HG03469 (cell line): Measurements from ENCODE around the gene GLS.
"Not testable (repeated sequence)": the region's sequence is repeated elsewhere in the genome, so short reads cannot be mapped to it uniquely, and the experiment has no call there.

Experiments
- ATAC-seq: cut with Tn5 transposase; IDR thresholded peaks from one replicate; pipeline ENCODE4 v1.9.1; 2021; ENCODE audit warnings: mild to moderate bottlenecking, moderate library complexity, moderate number of reproducible peaks; ENCODE audit not compliant: unreplicated experiment

Gene GLS

DNA sequence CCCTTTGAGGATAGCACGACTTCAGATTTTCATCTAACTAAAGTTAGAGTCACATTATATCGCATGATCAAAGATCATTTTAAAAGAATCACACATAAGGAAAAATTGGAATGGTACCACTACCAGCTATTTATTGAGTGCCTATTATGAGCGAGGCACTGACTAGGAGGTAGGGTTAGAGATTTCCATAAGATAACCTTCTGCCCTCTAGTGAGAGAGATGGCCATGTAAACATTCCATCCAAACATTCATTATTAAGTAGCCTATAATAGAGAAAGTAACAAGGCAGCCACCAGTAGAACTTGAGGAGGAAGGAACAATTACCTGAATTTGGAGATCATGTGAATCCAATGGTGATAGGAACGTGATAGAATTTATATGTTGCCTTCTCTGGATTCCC, 25.4 kb upstream of the GLS start:
- no peak for ATAC-seq

GRCh38 chr2:190856985-190857384, 23.6 kb upstream of the GLS start:
- ATAC-seq: no peak

DNA sequence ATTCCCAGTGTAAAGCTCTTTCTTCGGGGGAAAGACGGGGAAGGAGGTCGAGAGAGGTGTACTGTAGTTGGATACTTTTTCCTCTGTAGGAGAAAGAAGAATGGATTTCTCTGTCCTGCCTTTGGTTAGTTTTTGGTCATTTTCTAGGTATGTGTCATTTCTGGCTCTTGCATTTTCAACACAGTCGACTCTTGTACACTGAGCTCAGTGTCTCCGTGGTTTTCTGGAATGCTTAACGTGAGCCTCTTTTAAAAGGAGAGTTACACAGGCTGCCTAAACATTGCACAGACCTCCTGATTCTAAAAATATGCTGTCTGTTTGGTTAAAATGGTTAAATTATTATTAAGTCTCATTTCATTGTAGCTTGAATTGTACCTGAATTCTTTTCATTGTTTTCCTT, 21.8 kb upstream of the GLS start:
- no peak for ATAC-seq

DNA sequence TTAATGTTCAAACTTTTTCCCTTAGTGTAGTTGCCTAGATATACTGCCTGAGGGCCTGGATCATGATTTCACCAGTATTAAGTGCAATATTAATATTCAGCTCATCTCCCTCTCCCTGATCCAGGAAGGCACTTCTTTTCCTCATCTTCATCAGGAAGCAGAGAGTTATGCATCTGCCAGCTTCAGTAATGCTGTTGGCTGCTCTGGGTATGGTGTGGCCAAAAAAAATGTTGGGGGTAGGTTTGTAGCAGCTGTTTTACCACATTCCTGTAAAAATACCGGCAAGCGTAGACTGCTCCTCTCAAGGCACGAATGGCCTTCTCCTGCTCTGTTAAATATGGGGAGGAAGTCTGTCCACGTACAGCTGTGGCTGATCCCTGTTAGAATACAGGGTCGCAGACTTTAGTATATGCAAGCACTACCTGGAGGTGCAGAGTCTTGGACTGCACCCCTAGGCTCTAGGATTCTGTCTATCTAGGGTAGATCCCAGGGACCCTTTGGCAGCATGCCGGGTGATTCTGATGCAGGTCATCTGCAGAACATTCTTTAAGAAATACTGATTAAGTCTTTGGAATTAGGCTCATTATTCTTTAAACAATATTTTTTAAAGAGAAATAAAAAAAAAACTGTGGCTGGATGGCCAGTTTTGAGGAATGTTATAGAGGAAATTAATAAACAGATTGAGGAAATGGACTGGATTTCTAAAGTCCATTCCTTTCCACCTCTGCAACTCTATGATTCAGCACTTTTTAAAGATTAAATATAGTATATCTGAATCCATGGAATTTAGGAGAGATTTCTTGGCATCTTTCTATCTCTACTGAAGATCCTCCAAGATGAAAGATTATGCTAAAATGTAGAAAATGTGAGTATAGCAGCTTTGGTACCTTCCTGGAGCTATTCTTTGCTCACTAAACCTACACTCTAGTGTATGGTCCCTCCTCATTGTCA, 21.0 kb upstream of the GLS start:
- ATAC-seq: no peak

DNA sequence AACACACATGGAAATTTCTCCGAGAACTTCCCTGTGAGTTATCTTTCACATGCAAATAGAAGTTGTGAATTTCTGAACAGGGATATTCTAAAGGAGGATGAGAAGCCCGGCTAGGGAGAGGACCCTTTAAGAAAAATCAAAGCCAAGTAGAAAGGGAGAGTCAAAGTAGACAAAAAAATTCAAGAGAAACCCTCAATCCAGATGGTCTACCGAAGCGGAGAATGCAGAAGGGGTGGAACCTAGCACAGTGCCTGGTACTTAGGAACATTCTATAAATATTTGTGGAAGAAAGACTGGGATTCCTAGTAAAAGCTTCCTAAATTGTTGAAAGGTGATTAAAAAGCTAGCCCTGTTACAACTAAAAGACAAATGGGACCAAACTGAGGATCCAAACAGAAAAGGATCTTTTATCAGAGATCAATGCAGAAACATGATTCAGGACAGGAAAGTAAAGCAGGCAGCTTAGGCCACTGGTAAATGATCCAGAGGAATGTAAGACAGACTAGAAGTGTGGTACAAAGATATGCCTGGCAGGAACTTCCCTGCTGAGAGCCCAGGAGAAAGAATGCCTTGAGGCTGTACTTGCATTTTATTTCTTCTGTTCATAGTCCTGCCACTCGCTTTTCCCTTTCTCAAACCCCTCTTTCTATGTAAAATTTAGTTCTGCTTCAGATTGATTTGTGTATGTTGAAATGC, 19.5 kb upstream of the GLS start:
- ATAC-seq: no peak

DNA sequence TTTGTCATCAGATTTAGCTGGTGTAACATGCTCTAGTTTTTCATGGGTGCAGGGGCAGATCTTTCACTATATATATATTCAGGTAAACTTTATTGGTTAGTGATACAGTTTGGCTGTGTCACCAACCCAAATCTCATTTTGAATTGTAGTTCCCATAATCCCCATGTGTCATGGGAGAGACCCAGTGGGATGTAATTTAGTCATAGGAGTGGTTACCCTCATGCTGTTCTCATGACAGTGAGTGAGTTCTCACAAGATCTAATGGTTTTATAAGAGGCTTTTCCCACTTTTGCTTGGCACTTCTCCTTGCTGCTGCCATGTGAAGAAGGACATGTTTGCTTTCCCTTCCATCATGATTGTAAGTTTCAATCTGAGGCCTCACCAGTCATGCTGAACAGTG, 18.5 kb upstream of the GLS start:
- not testable (repeated sequence) for ATAC-seq

- no peak for ATAC-seq
Measured at GRCh38 chr2:190862571-190862991, 18.0 kb upstream of the GLS start.

DNA sequence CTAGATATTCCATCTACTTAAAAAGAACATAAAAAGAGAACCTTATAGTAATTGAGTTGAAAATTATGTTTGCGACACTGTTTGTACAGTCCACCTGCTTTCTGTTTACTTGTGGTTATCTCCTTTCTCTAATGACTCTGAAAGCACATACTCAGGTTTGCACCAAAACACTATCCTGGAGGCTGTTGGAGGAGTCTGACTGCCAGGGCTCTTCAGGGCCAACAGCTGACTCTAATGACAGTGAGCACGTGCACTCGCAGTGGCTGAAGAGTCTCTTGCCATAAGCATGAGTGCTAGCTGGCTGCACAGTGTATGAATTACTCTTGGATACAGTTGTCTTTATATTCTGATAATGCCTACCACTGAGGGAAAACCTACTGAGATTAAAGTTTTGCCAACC, 16.7 kb upstream of the GLS start:
- ATAC-seq: no peak

GRCh38 chr2:190864375-190864774, 16.2 kb upstream of the GLS start:
- ATAC-seq: no peak

DNA sequence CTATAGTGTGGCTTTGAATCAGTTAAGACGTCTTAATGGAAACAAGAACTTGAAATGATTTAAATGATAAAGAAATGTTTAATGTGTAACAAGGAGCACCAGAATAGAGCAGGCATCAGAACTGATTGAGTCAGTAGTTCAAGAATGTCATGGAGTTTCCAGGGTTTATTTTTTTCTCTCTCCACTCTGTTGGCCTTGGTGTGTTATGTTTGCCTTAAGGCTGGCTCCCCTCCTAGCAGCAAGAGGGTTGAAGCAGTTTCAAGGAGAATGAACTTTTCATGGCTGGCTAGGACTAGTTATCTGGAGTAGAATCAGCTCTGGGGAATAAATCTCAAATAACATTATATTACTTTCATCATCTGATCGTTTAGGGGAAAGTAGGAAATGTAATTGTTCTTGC, 13.4 kb upstream of the GLS start:
- ATAC-seq: no peak

DNA sequence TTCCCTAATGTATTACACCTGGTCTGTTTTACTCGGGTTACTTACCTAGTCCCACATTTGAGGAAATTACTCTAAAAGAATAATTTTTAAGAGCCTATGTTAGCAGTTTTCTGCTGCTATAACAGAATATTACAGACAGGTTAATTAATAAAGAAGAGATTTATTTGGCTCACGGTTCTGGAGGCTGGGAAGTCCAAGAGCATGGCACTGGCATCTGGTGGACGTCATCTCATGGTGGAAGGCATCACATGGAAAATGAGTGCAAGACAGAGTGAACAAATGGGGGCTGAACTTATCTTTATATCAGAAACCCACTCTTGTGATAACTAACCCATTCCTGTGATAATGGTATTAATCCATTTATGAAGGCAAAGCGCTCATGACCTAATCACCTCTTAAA, 12.8 kb upstream of the GLS start:
- ATAC-seq: no peak

GRCh38 chr2:190869721-190870120, 10.9 kb upstream of the GLS start:
- no peak for ATAC-seq

- ATAC-seq: not testable (repeated sequence)
Measured at GRCh38 chr2:190873451-190873850, 7.2 kb upstream of the GLS start.

- no peak for ATAC-seq
Measured at GRCh38 chr2:190875891-190876290, 4.7 kb upstream of the GLS start.

DNA sequence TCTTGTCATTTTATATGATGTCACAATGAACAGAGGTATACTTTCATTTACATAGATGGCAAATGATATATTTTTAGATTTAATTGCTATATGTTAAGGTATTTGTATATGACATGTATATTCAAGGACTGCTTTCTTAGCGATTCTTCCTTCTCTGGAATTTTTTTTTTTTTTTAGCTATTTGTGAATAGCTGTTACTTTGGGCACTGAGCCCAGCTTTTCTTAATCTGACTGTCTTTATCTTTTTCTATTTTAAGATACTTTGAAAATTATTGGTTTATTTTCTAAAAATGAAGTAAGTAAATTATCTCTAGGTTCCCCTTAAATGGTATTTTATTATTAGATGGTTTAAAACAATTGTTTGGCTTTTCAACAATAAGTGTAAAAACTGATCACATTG, 4.0 kb upstream of the GLS start:
- no peak for ATAC-seq

DNA sequence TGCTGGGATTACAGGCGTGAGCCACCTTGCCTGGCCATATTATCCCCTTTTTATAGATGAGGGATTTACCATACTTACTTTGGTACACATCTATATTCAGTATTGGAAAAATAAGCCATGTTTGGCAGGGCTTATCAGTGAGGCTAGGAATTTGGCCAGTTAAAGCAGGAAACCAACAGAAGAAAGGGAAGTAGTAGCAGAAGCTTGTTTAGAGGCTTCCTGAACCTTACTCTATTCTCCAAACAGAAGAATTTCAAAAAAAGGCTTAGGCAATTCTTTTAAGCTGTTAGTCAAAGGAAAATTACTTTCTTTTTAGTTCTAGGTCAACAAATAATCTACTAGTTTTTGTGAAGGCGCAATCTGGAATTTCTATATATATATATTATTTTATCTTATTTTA, 3.2 kb upstream of the GLS start:
- no peak for ATAC-seq

GRCh38 chr2:190879474-190880377, 895 bp upstream of the GLS start:
- ATAC-seq: no peak

- no peak for ATAC-seq
Measured at GRCh38 chr2:190881084-190881597, 520 bp downstream of the GLS start.

DNA sequence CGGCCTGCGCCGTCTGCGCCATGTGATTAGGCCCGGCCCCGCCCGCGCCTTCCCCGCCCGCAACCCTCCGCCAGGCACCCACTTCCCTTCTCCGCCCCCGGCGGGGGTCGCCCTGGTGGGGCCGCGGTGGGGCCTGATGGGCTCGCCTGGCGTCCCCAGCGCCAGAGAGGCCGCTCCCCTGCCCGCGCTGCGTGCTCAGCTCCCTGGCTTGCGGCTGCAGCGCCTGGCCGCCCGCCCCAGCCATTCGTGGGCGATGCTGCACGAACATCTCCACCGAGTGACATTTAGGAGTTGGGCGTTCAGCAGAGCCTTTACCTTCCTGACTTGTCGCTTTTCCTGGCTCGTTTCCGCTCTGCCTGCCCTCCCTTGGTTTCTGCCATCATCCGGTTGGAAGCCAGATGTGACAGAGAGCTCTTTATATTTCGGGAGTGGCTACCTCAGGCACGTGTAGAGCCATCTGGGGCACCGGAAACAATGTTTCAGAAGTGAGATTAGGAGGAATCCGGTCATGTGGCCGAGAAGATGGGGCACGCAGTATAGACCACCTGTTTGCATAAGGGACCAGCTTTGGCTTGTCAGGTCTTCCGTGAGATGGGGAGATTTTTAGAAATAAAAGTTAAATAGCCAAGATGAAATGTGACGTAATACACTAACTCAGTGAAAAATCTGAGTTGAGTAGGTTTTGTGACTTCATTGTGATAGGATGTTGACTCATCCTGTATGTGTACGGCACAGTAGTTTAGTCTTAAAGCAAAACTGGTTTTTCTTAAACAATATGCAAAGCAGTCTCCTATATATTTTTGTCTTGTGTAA, 1.2 kb downstream of the GLS start:
- peak; percentile 30 for ATAC-seq

DNA sequence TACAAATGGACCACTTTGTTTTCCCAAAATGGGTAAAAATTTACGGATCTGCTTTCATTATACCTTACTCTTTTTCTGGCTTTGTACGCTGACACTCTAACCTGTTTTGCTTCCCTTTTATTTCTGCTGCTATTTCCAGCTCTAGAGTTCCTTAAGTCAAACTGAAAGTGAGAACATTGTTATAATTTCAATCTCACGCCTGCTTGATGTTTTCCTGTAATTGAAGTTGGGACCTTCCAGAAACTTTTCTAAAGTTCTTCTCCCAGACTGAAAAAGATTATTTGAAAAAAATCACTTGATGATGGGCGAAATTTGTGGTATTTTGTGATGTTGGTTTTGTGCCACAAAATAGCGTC, 1.8 kb downstream of the GLS start:
- peak; percentile 8 for ATAC-seq
